HCT116 (cell line): ENCODE measurements around the gene HSP90AB1. TPM values are rescaled to one million over a fixed set of nuclear protein-coding genes. Genes with fewer than 3 reads are reported as not detected.
A peak's percentile ranks its signal among the peaks of the same experiment; 100 is the strongest.

ENCODE experiments used
- ATAC-seq: fragments of 200-7000 bp; cut with Tn5 transposase; 2 replicates; pipeline ENCODE4 v1.9.1; 2020; ENCODE audit warnings: mild to moderate bottlenecking, moderate library complexity
- BruUV-seq: library from RNA; stranded (reverse); fragments of 400-500 nt; replicated peaks from 2 replicates; lab custom pipeline; 2021; lab: Mats Ljungman, UMichigan
- CTCF ChIA-PET: fragments of 300-600 bp; sonication (Branson Sonifier 250); formaldehyde crosslinking; loops from one replicate; lab custom pipeline; 2021; ENCODE audit warnings: antibody characterized with exemption; lab: Charles Lee
- POLR2A ChIA-PET: fragments of 300-600, 350-600 bp; sonication (Branson Sonifier 250); formaldehyde crosslinking; loops from one replicate; lab custom pipeline; 2021; ENCODE audit warnings: antibody characterized with exemption; lab: Charles Lee
- RAD21 ChIA-PET, 2 experiments: fragments of 300-600 bp; sonication (Branson Sonifier 250); formaldehyde crosslinking; loops; one replicate each; lab custom pipeline; 2023; ENCODE audit warnings: low total read pairs in 2 of 2; ENCODE audit not compliant: uncharacterized antibody in 2 of 2, unreplicated experiment in 2 of 2, low non-redundant PET in 1 of 2; lab: Charles Lee
- DNase-seq: peaks from one replicate; pipeline ENCODE4 v3.0.0-alpha.2; 2010; ENCODE audit warnings: low read depth, low spot score
- H2AFZ ChIP-seq: fragments of 200-600 bp; shearing (Covaris generic), sonication (generic); 2 replicates; pipeline ENCODE4 v1.6.1; 2017; ENCODE audit warnings: low read depth, mixed run types, mixed read lengths, antibody characterized with exemption, low read length; ENCODE audit not compliant: poor library complexity, severe bottlenecking
- H3K27ac ChIP-seq: 2 replicates; pipeline ENCODE4 v1.5.1; 2012; ENCODE audit warnings: low read depth, low read length
- H3K27me3 ChIP-seq: fragments of 200-600 bp; sonication (generic); 2 replicates; pipeline ENCODE4 v1.6.1; 2016; ENCODE audit warnings: mixed run types, low read length, mixed read lengths; ENCODE audit not compliant: insufficient read depth
- H3K36me3 ChIP-seq, 2 experiments: fragments of 200-500 bp in 1 of 2; fragments of 200-600 bp in 1 of 2; sonication (Bioruptor generic) in 1 of 2; sonication (generic) in 1 of 2; 2 replicates each; pipeline versions ENCODE4 v1.5.1 to v1.6.1; 2014 to 2016; ENCODE audit warnings: low read length in 2 of 2, inconsistent platforms in 1 of 2, mixed read lengths in 1 of 2, mixed run types in 1 of 2; ENCODE audit not compliant: insufficient read depth in 2 of 2, control insufficient read depth in 1 of 2
- H3K4me1 ChIP-seq, 2 experiments: fragments of 200-600 bp in 1 of 2; sonication (generic) in 1 of 2; 2 replicates each; pipeline versions ENCODE4 v1.5.1 to v1.6.1; 2012 to 2017; ENCODE audit warnings: low read length in 2 of 2, inconsistent platforms in 1 of 2, mild to moderate bottlenecking in 1 of 2, mixed read lengths in 1 of 2, mixed run types in 1 of 2, moderate library complexity in 1 of 2; ENCODE audit not compliant: insufficient read depth in 2 of 2, control insufficient read depth in 1 of 2
- H3K4me2 ChIP-seq: fragments of 200-600 bp; sonication (generic); 2 replicates; pipeline ENCODE4 v1.6.1; 2017; ENCODE audit warnings: mixed run types, low read length, mixed read lengths
- H3K4me3 ChIP-seq, 2 experiments: fragments of 200-600 bp in 1 of 2; sonication (generic) in 1 of 2; replicated peaks in 1 of 2; 2 replicates each; pipeline ENCODE4 v1.5.1; 2011 to 2016; ENCODE audit warnings: low read length in 2 of 2, control low read depth in 1 of 2, low read depth in 1 of 2, mild to moderate bottlenecking in 1 of 2, mixed read lengths in 1 of 2, mixed run types in 1 of 2
- H3K79me2 ChIP-seq: fragments of 200-600 bp; sonication (generic); 2 replicates; pipeline ENCODE4 v1.6.1; 2017; ENCODE audit warnings: mild to moderate bottlenecking, mixed run types, low read length, moderate library complexity, mixed read lengths; ENCODE audit not compliant: insufficient read depth
- H3K9ac ChIP-seq: fragments of 200-600 bp; sonication (generic); 2 replicates; pipeline ENCODE4 v1.6.1; 2016; ENCODE audit warnings: low read length, mixed read lengths
- H3K9me2 ChIP-seq: fragments of 200-600 bp; sonication (generic), shearing (Covaris generic); 2 replicates; pipeline ENCODE4 v1.6.1; 2017; ENCODE audit warnings: mixed run types, mild to moderate bottlenecking, moderate library complexity; ENCODE audit not compliant: insufficient read depth
- H3K9me3 ChIP-seq, 2 experiments: fragments of 200-500 bp in 1 of 2; fragments of 200-600 bp in 1 of 2; sonication (Bioruptor generic) in 1 of 2; sonication (generic) in 1 of 2; 2 replicates each; pipeline ENCODE4 v1.6.1; 2014 to 2017; ENCODE audit warnings: low read length in 2 of 2, mixed read lengths in 2 of 2, inconsistent platforms in 1 of 2, low read depth in 1 of 2, mild to moderate bottlenecking in 1 of 2, mixed run types in 1 of 2, moderate library complexity in 1 of 2; ENCODE audit not compliant: control insufficient read depth in 1 of 2, insufficient read depth in 1 of 2
- H4K20me1 ChIP-seq: fragments of 200-600 bp; sonication (generic), shearing (Covaris generic); 2 replicates; pipeline ENCODE4 v1.6.1; 2017; ENCODE audit warnings: mixed run types, mild to moderate bottlenecking, moderate library complexity; ENCODE audit not compliant: insufficient read depth
- CTCF ChIP-seq, 3 experiments: fragments of 200-600 bp in 1 of 3; sonication (generic) in 1 of 3; IDR thresholded peaks in 2 of 3; conservative IDR thresholded peaks in 1 of 3; 2 replicates each; pipeline ENCODE4 v1.5.1; 2012 to 2017; ENCODE audit warnings: low read depth in 2 of 3, low read length in 2 of 3, antibody characterized with exemption in 1 of 3, borderline replicate concordance in 1 of 3, control low read depth in 1 of 3, mild to moderate bottlenecking in 1 of 3, mixed read lengths in 1 of 3, mixed run types in 1 of 3, moderate library complexity in 1 of 3; ENCODE audit not compliant: insufficient read depth in 1 of 3
- JUND ChIP-seq: IDR thresholded peaks from 2 replicates; pipeline ENCODE4 v1.6.1; 2012
- MAX ChIP-seq: IDR thresholded peaks from 2 replicates; pipeline ENCODE4 v1.6.1; 2012
- RAD21 ChIP-seq: IDR thresholded peaks from 2 replicates; pipeline ENCODE4 v1.6.1; 2012; ENCODE audit warnings: low read depth, mild to moderate bottlenecking
- REST ChIP-seq: IDR thresholded peaks from 2 replicates; pipeline ENCODE4 v1.6.1; 2012; ENCODE audit warnings: low read depth
- ZFX ChIP-seq: fragments of 450-650 bp; IDR thresholded peaks from 2 replicates; pipeline ENCODE4 v1.6.1; 2017
- intact Hi-C: fragments of 100-400 bp; cut with micrococcal nuclease; formaldehyde crosslinking; loops from 2 replicates; pipeline ENCODE4 v1.10.0; 2022
- total RNA-seq: library from RNA; stranded (reverse); gene quantifications from one replicate; pipeline ENCODE4 v1.2.1, GENCODE V29; 2021; ENCODE audit not compliant: unreplicated experiment

HSP90AB1 gene
- total RNA-seq, 1 experiment from 2014 or later = 2,554 TPM

- H3K27me3 ChIP-seq = peaks cover 51% of the 10 kb centered on the region
- intact Hi-C loops = no loop called here
These were observed 39.8 kb downstream of the HSP90AB1 start for GRCh38 chr6:44286747-44287146.

More at GRCh38 chr6:44286747-44287146, 39.8 kb downstream of the HSP90AB1 start:
- Histone ChIP-seq H3K4me2 (no peak overlapping the region), H3K36me3 (no peaks in the 10 kb centered on the region), H3K79me2 (no peaks in the 10 kb centered on the region), H3K9me3 (no peaks in the 10 kb centered on the region), H4K20me1 (no peaks in the 10 kb centered on the region), H3K27ac (no peak overlapping the region), H3K9me2 (no peaks in the 10 kb centered on the region), H3K9ac (no peak overlapping the region), H3K4me1 (no peaks in the 10 kb centered on the region), H2AFZ (no peak overlapping the region), H3K4me3 (no peak overlapping the region)
- DNase-seq = no peak
- no peak for TF ChIP-seq MAX
- peak in 2 of 3 experiments; percentile 10 to 29; a peak in 2 of 6 replicates for TF ChIP-seq CTCF (IDR thresholded peaks at IDR 0.05 in 2 of 3, conservative IDR thresholded peaks at IDR 0.05 in 1 of 3; ENCODE audit: borderline replicate concordance in 1 of 3, insufficient read depth in 1 of 3, low read depth in 2 of 3, low read length in 2 of 3)
- no peak for TF ChIP-seq RAD21
- no peak for TF ChIP-seq REST
- TF ChIP-seq ZFX = no peak
- no peak for TF ChIP-seq JUND
- BruUV-seq = no TSS peak
- RAD21 ChIA-PET = no interaction called here
- CTCF ChIA-PET = no interaction called here
- POLR2A ChIA-PET = no interaction called here
- ATAC-seq = no peak
